Left cardiac atrium (tissue), 4 donors: ENCODE results near the gene HIVEP3. TPM values are rescaled to one million over a fixed set of nuclear protein-coding genes. Genes with fewer than 3 reads are reported as not detected.

Experiments
- ATAC-seq, 2 donors: fragments of 200-7000 bp; cut with Tn5 transposase; one replicate each; pipeline ENCODE4 v1.9.1; 2020; ENCODE audit warnings: mild to moderate bottlenecking in 2 of 2, moderate library complexity in 2 of 2
- DNase-seq: peaks from one replicate; pipeline ENCODE4 v3.0.0-alpha.2; 2020
- intact Hi-C, 2 donors: fragments of 100-400 bp; cut with DNase I; formaldehyde crosslinking; loops; one replicate each; pipeline versions ENCODE4 v1.14.1 to v1.15.1; 2022 to 2023
- total RNA-seq, 2 donors: library from RNA; stranded (reverse); fragmentation: NEBNext Ultra II Directional; extraction: Animal tissue kit (Norgen Biotek cat#: 25700); gene quantifications; one replicate each; pipeline ENCODE4 v1.2.1, GENCODE V29; 2021
- donor health status: DM: no; HTN: yes; CAD: no.
- donor health status: DM: no; HTN: yes; CAD: no; lungs with severe emphysema.
- donor health status: DM: yes; HTN: yes; CAD: no.
- donor health status: Dilated cardiomyopathy.

The HIVEP3 gene
- total RNA-seq, 2 donors from 2014 or later = 6.6 to 7.2 TPM

GRCh38 chr1:41479000-41479807 lies 439.5 kb downstream of the HIVEP3 start:
- DNase-seq = peak; percentile 64
- peak; percentile 36 to 69 for ATAC-seq
- intact Hi-C loops = no loop called here

- ATAC-seq (no peak), DNase-seq (no peak)
- intact Hi-C loops = no loop called here
These were observed 440.5 kb downstream of the HIVEP3 start for GRCh38 chr1:41478118-41478748.

- no peak for DNase-seq
- intact Hi-C loops = no loop called here
These were observed 441.8 kb downstream of the HIVEP3 start for GRCh38 chr1:41476807-41477361.

GRCh38 chr1:41475859-41476567 lies 442.7 kb downstream of the HIVEP3 start:
- intact Hi-C loops = no loop called here

More at GRCh38 chr1:41476807-41477361, 441.8 kb downstream of the HIVEP3 start:
- ATAC-seq = peak in 1 of 2 donors; percentile 16

GRCh38 chr1:41475346-41475745 lies 443.4 kb downstream of the HIVEP3 start:
- intact Hi-C loops = no loop called here
- ATAC-seq (no peak), DNase-seq (no peak)

More at GRCh38 chr1:41475859-41476567, 442.7 kb downstream of the HIVEP3 start:
- DNase-seq (no peak), ATAC-seq (no peak)

- no peak for DNase-seq
- ATAC-seq = peak; percentile 34 to 76
- intact Hi-C loops = no loop called here
These were observed 444.0 kb downstream of the HIVEP3 start for GRCh38 chr1:41474490-41475271.

- intact Hi-C loops = no loop called here
- DNase-seq (no peak), ATAC-seq (no peak)
These were observed 444.9 kb downstream of the HIVEP3 start for GRCh38 chr1:41473738-41474362.

GRCh38 chr1:41471658-41472057 lies 447.1 kb downstream of the HIVEP3 start:
- intact Hi-C loops = no loop called here

GRCh38 chr1:41469706-41470105 lies 449.0 kb downstream of the HIVEP3 start:
- intact Hi-C loops = no loop called here
- ATAC-seq (no peak), DNase-seq (no peak)

More at GRCh38 chr1:41471658-41472057, 447.1 kb downstream of the HIVEP3 start:
- DNase-seq = no peak
- ATAC-seq = no peak

GRCh38 chr1:41468122-41468762 lies 450.5 kb downstream of the HIVEP3 start:
- peak; percentile 42 to 44 for ATAC-seq
- intact Hi-C loops = no loop called here
- DNase-seq = no peak

- ATAC-seq = peak in 1 of 2 donors; percentile 19
- intact Hi-C loops = no loop called here
These were observed 451.0 kb downstream of the HIVEP3 start for GRCh38 chr1:41467673-41468072.

GRCh38 chr1:41466146-41466545 lies 452.6 kb downstream of the HIVEP3 start:
- ATAC-seq (no peak), DNase-seq (no peak)
- intact Hi-C loops = no loop called here

More at GRCh38 chr1:41467673-41468072, 451.0 kb downstream of the HIVEP3 start:
- DNase-seq = no peak

- intact Hi-C loops = no loop called here
- ATAC-seq = no peak
- no peak for DNase-seq
These were observed 453.0 kb downstream of the HIVEP3 start for GRCh38 chr1:41465741-41466140.

- intact Hi-C loops = no loop called here
- DNase-seq = no peak
- no peak for ATAC-seq
These were observed 453.8 kb downstream of the HIVEP3 start for GRCh38 chr1:41464885-41465284.

GRCh38 chr1:41463516-41463915 lies 455.2 kb downstream of the HIVEP3 start:
- ATAC-seq (no peak), DNase-seq (no peak)
- intact Hi-C loops = no loop called here

GRCh38 chr1:41462680-41463004 lies 456.1 kb downstream of the HIVEP3 start:
- intact Hi-C loops = no loop called here
- DNase-seq = no peak
- ATAC-seq = no peak

GRCh38 chr1:41461790-41462679 lies 456.7 kb downstream of the HIVEP3 start:
- no peak for ATAC-seq
- intact Hi-C loops = no loop called here

More at GRCh38 chr1:41461790-41462679, 456.7 kb downstream of the HIVEP3 start:
- DNase-seq = no peak
